Measurements from ENCODE around the gene MDM1. TPM values are rescaled to one million over a fixed set of nuclear protein-coding genes. Genes with fewer than 3 reads are reported as not detected.

MDM1 gene
- total RNA-seq, 2 donors from 2014 or later = 20.7 to 38.3 TPM

- Mint-ChIP-seq H3K27ac (peak overlapping the region; percentile 61 to 90), H3K9me3 (peaks cover 0 to 15% of the 10 kb centered on the region in 2 donors), H3K36me3 (peaks cover 0 to 14% of the 10 kb centered on the region in 2 donors)
- ATAC-seq (no peak), DNase-seq (ENCODE audit: low spot score in 2 of 2) (no peak)
Observed at GRCh38 chr12:68364328-68364727, 32.2 kb upstream of the MDM1 start.

GRCh38 chr12:68361953-68362352 is 29.8 kb upstream of the MDM1 start:
- Mint-ChIP-seq H3K27ac (no peak overlapping the region), H3K36me3 (peaks cover 0 to 14% of the 10 kb centered on the region in 2 donors), H3K9me3 (peaks cover 0 to 15% of the 10 kb centered on the region in 2 donors)
- ATAC-seq = no peak
- DNase-seq (ENCODE audit: low spot score in 2 of 2) = no peak

GRCh38 chr12:68359674-68360073 is 27.5 kb upstream of the MDM1 start:
- no peak for ATAC-seq
- Mint-ChIP-seq H3K36me3 (peaks cover 0 to 14% of the 10 kb centered on the region in 2 donors), H3K27ac (peak overlapping the region in 1 of 2 donors; percentile 4), H3K9me3 (peaks cover 0 to 8% of the 10 kb centered on the region in 2 donors)
- no peak for DNase-seq (ENCODE audit: low spot score in 2 of 2)

- DNase-seq (ENCODE audit: low spot score in 2 of 2) (peak in 1 of 2 donors; percentile 63), ATAC-seq (peak; percentile 86 to 88)
- peaks cover 0 to 11% of the 10 kb centered on the region in 2 donors for H3K36me3 Mint-ChIP-seq
- peak overlapping the region in 1 of 2 donors; percentile 4 for H3K27ac Mint-ChIP-seq
- peaks cover 0 to 8% of the 10 kb centered on the region in 2 donors for H3K9me3 Mint-ChIP-seq
Observed at GRCh38 chr12:68358532-68359485, 26.6 kb upstream of the MDM1 start.

- H3K27ac Mint-ChIP-seq = no peak overlapping the region
- DNase-seq (ENCODE audit: low spot score in 2 of 2) (no peak), ATAC-seq (no peak)
- peaks cover 0 to 3% of the 10 kb centered on the region in 2 donors for H3K9me3 Mint-ChIP-seq
- H3K36me3 Mint-ChIP-seq = no peaks in the 10 kb centered on the region
Observed at GRCh38 chr12:68356986-68357385, 24.8 kb upstream of the MDM1 start.

- H3K9me3 Mint-ChIP-seq = no peaks in the 10 kb centered on the region
- ATAC-seq = no peak
- no peak for DNase-seq (ENCODE audit: low spot score in 2 of 2)
- no peak overlapping the region for H3K27ac Mint-ChIP-seq
- no peaks in the 10 kb centered on the region for H3K36me3 Mint-ChIP-seq
Observed at GRCh38 chr12:68356060-68356695, 24.0 kb upstream of the MDM1 start.

GRCh38 chr12:68354977-68355541 is 22.9 kb upstream of the MDM1 start:
- H3K27ac Mint-ChIP-seq = no peak overlapping the region
- no peak for DNase-seq (ENCODE audit: low spot score in 2 of 2)
- H3K9me3 Mint-ChIP-seq = no peaks in the 10 kb centered on the region
- no peak for ATAC-seq
- no peaks in the 10 kb centered on the region for H3K36me3 Mint-ChIP-seq

- H3K27ac Mint-ChIP-seq = no peak overlapping the region
- H3K9me3 Mint-ChIP-seq = peaks cover 0 to under 1% of the 10 kb centered on the region in 2 donors
- ATAC-seq = no peak
- H3K36me3 Mint-ChIP-seq = no peaks in the 10 kb centered on the region
- no peak for DNase-seq (ENCODE audit: low spot score in 2 of 2)
Observed at GRCh38 chr12:68352067-68352466, 19.9 kb upstream of the MDM1 start.

GRCh38 chr12:68350753-68351152 is 18.6 kb upstream of the MDM1 start:
- no peaks in the 10 kb centered on the region for H3K36me3 Mint-ChIP-seq
- ATAC-seq = no peak

GRCh38 chr12:68349921-68350606 is 17.9 kb upstream of the MDM1 start:
- Mint-ChIP-seq H3K9me3 (peaks cover 0 to 9% of the 10 kb centered on the region in 2 donors), H3K36me3 (no peaks in the 10 kb centered on the region), H3K27ac (no peak overlapping the region)
- ATAC-seq = no peak
- no peak for DNase-seq (ENCODE audit: low spot score in 2 of 2)

More at GRCh38 chr12:68350753-68351152, 18.6 kb upstream of the MDM1 start:
- no peak overlapping the region for H3K27ac Mint-ChIP-seq
- DNase-seq (ENCODE audit: low spot score in 2 of 2) = no peak
- peaks cover 0 to 6% of the 10 kb centered on the region in 2 donors for H3K9me3 Mint-ChIP-seq

GRCh38 chr12:68349220-68349621 is 17.1 kb upstream of the MDM1 start:
- Mint-ChIP-seq H3K27ac (no peak overlapping the region), H3K36me3 (no peaks in the 10 kb centered on the region), H3K9me3 (peaks cover 0 to 9% of the 10 kb centered on the region in 2 donors)
- ATAC-seq = no peak
- DNase-seq (ENCODE audit: low spot score in 2 of 2) = no peak

GRCh38 chr12:68348419-68348818 is 16.3 kb upstream of the MDM1 start:
- ATAC-seq = no peak
- peaks cover 0 to 9% of the 10 kb centered on the region in 2 donors for H3K9me3 Mint-ChIP-seq
- H3K27ac Mint-ChIP-seq = no peak overlapping the region

GRCh38 chr12:68345763-68346162 is 13.6 kb upstream of the MDM1 start:
- Mint-ChIP-seq H3K27ac (no peak overlapping the region), H3K36me3 (no peaks in the 10 kb centered on the region), H3K9me3 (peaks cover 0 to 9% of the 10 kb centered on the region in 2 donors)
- DNase-seq (ENCODE audit: low spot score in 2 of 2) (no peak), ATAC-seq (no peak)

More at GRCh38 chr12:68348419-68348818, 16.3 kb upstream of the MDM1 start:
- DNase-seq (ENCODE audit: low spot score in 2 of 2) = no peak
- H3K36me3 Mint-ChIP-seq = no peaks in the 10 kb centered on the region

- Mint-ChIP-seq H3K36me3 (no peaks in the 10 kb centered on the region), H3K9me3 (peaks cover 0 to 9% of the 10 kb centered on the region in 2 donors), H3K27ac (no peak overlapping the region)
- ATAC-seq (no peak), DNase-seq (ENCODE audit: low spot score in 2 of 2) (no peak)
Observed at GRCh38 chr12:68344126-68344525, 12.0 kb upstream of the MDM1 start.

GRCh38 chr12:68342966-68343365 is 10.8 kb upstream of the MDM1 start:
- ATAC-seq = no peak

GRCh38 chr12:68341822-68342221 is 9.7 kb upstream of the MDM1 start:
- no peak overlapping the region for H3K27ac Mint-ChIP-seq
- no peak for DNase-seq (ENCODE audit: low spot score in 2 of 2)
- H3K9me3 Mint-ChIP-seq = peaks cover 0 to 6% of the 10 kb centered on the region in 2 donors
- H3K36me3 Mint-ChIP-seq = no peaks in the 10 kb centered on the region
- ATAC-seq = no peak

More at GRCh38 chr12:68342966-68343365, 10.8 kb upstream of the MDM1 start:
- DNase-seq (ENCODE audit: low spot score in 2 of 2) = no peak
- peaks cover 0 to 9% of the 10 kb centered on the region in 2 donors for H3K9me3 Mint-ChIP-seq
- no peak overlapping the region for H3K27ac Mint-ChIP-seq
- H3K36me3 Mint-ChIP-seq = no peaks in the 10 kb centered on the region

Data from activated naive CD4-positive, alpha-beta T cell treated with anti-CD3 and anti-CD28 coated beads, Interleukin-2, amount 50 U/mL, for 72 hours (primary cell).